ENCODE data around the gene SIAH2. TPM values are rescaled to one million over a fixed set of nuclear protein-coding genes. Genes with fewer than 3 reads are reported as not detected.

SIAH2 gene
- total and polyA plus RNA-seq, 2 experiments from 2014 or later: 6.3 to 28.8 TPM

- H3K36me3 Mint-ChIP-seq (ENCODE audit: low read depth): no peaks in the 10 kb centered on the region
These were observed 21.8 kb upstream of the SIAH2 start for GRCh38 chr3:150784747-150785125.

More at GRCh38 chr3:150784747-150785125, 21.8 kb upstream of the SIAH2 start:
- H3K27me3 Mint-ChIP-seq (ENCODE audit: insufficient read depth, low read depth, poor library complexity): peaks cover 7% of the 10 kb centered on the region
- no peak overlapping the region for H3K27ac Mint-ChIP-seq
- DNase-seq (ENCODE audit: low spot score) (no peak), ATAC-seq (no peak)
- H3K9me3 Mint-ChIP-seq: peaks cover 5% of the 10 kb centered on the region; the same call in 1 of the 3 replicates
- no peaks in the 10 kb centered on the region for H4K20me1 ChIP-seq (replicated peaks; ENCODE audit: insufficient read depth)
- H3K27me3 ChIP-seq (ENCODE audit: insufficient read depth): no peaks in the 10 kb centered on the region
- H3K36me3 ChIP-seq (ENCODE audit: insufficient read depth): no peaks in the 10 kb centered on the region
- H3F3A ChIP-seq (replicated peaks; ENCODE audit: low read depth): no peaks in the 10 kb centered on the region
- no peak overlapping the region for H3K27ac ChIP-seq (ENCODE audit: low read depth)
- no peak overlapping the region for H3K4me3 Mint-ChIP-seq
- H3K4me3 ChIP-seq: no peak overlapping the region
- H3K4me1 Mint-ChIP-seq: no peaks in the 10 kb centered on the region
- H3K4me1 ChIP-seq (ENCODE audit: insufficient read depth): no peaks in the 10 kb centered on the region
- no peak overlapping the region for H2AFZ ChIP-seq
- H3K4me2 ChIP-seq: no peak overlapping the region
- H3K9me2 ChIP-seq (ENCODE audit: insufficient read depth): 0 out of 2 replicates have a peak, but pooled peaks cover 6% of the 10 kb centered on the region
- no peaks in the 10 kb centered on the region for H3K79me2 ChIP-seq (replicated peaks; ENCODE audit: insufficient read depth)
- TF ChIP-seq EZH2phosphoT487 (IDR thresholded peaks at IDR 0.05; ENCODE audit: unreplicated experiment): no peak
- TF ChIP-seq, protein P1, sequence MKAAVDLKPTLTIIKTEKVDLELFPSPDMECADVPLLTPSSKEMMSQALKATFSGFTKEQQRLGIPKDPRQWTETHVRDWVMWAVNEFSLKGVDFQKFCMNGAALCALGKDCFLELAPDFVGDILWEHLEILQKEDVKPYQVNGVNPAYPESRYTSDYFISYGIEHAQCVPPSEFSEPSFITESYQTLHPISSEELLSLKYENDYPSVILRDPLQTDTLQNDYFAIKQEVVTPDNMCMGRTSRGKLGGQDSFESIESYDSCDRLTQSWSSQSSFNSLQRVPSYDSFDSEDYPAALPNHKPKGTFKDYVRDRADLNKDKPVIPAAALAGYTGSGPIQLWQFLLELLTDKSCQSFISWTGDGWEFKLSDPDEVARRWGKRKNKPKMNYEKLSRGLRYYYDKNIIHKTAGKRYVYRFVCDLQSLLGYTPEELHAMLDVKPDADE (IDR thresholded peaks at IDR 0.05): no peak
- TF ChIP-seq EZH2 (IDR thresholded peaks at IDR 0.05; ENCODE audit: low read depth, unreplicated experiment): no peak
- no peak for TF ChIP-seq JUNB (IDR thresholded peaks at IDR 0.05; ENCODE audit: unreplicated experiment)
- no peak for TF ChIP-seq ZNF331 (CRISPR knock-in tag; IDR thresholded peaks at IDR 0.05; ENCODE audit: low read depth)
- TF ChIP-seq REST (IDR thresholded peaks at IDR 0.05; ENCODE audit: unreplicated experiment): no peak
- no peak for TF ChIP-seq NANOG (IDR thresholded peaks at IDR 0.05; ENCODE audit: borderline replicate concordance)
- no peak for TF ChIP-seq STAT1 (IDR thresholded peaks at IDR 0.05; ENCODE audit: unreplicated experiment)
- TF ChIP-seq, protein P2, sequence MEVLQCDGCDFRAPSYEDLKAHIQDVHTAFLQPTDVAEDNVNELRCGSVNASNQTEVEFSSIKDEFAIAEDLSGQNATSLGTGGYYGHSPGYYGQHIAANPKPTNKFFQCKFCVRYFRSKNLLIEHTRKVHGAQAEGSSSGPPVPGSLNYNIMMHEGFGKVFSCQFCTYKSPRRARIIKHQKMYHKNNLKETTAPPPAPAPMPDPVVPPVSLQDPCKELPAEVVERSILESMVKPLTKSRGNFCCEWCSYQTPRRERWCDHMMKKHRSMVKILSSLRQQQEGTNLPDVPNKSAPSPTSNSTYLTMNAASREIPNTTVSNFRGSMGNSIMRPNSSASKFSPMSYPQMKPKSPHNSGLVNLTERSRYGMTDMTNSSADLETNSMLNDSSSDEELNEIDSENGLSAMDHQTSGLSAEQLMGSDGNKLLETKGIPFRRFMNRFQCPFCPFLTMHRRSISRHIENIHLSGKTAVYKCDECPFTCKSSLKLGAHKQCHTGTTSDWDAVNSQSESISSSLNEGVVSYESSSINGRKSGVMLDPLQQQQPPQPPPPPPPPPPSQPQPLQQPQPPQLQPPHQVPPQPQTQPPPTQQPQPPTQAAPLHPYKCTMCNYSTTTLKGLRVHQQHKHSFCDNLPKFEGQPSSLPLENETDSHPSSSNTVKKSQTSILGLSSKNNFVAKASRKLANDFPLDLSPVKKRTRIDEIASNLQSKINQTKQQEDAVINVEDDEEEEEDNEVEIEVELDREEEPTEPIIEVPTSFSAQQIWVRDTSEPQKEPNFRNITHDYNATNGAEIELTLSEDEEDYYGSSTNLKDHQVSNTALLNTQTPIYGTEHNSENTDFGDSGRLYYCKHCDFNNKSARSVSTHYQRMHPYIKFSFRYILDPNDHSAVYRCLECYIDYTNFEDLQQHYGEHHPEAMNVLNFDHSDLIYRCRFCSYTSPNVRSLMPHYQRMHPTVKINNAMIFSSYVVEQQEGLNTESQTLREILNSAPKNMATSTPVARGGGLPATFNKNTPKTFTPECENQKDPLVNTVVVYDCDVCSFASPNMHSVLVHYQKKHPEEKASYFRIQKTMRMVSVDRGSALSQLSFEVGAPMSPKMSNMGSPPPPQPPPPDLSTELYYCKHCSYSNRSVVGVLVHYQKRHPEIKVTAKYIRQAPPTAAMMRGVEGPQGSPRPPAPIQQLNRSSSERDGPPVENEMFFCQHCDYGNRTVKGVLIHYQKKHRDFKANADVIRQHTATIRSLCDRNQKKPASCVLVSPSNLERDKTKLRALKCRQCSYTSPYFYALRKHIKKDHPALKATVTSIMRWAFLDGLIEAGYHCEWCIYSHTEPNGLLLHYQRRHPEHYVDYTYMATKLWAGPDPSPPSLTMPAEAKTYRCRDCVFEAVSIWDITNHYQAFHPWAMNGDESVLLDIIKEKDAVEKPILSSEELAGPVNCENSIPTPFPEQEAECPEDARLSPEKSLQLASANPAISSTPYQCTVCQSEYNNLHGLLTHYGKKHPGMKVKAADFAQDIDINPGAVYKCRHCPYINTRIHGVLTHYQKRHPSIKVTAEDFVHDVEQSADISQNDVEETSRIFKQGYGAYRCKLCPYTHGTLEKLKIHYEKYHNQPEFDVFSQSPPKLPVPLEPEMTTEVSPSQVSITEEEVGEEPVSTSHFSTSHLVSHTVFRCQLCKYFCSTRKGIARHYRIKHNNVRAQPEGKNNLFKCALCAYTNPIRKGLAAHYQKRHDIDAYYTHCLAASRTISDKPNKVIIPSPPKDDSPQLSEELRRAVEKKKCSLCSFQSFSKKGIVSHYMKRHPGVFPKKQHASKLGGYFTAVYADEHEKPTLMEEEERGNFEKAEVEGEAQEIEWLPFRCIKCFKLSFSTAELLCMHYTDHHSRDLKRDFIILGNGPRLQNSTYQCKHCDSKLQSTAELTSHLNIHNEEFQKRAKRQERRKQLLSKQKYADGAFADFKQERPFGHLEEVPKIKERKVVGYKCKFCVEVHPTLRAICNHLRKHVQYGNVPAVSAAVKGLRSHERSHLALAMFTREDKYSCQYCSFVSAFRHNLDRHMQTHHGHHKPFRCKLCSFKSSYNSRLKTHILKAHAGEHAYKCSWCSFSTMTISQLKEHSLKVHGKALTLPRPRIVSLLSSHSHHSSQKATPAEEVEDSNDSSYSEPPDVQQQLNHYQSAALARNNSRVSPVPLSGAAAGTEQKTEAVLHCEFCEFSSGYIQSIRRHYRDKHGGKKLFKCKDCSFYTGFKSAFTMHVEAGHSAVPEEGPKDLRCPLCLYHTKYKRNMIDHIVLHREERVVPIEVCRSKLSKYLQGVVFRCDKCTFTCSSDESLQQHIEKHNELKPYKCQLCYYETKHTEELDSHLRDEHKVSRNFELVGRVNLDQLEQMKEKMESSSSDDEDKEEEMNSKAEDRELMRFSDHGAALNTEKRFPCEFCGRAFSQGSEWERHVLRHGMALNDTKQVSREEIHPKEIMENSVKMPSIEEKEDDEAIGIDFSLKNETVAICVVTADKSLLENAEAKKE (CRISPR knock-in tag; IDR thresholded peaks at IDR 0.05): no peak
- no peak for TF ChIP-seq POLR2AphosphoS5 (IDR thresholded peaks at IDR 0.05; ENCODE audit: low read depth)
- TF ChIP-seq ZNF114 (CRISPR knock-in tag; IDR thresholded peaks at IDR 0.05): no peak
